Muscle of arm (tissue), 12 donors: ENCODE measurements around the gene TMEM266. TPM values are rescaled to one million over a fixed set of nuclear protein-coding genes. Genes with fewer than 3 reads are reported as not detected.

Source experiments
- DNase-seq: peaks from one replicate; pipeline ENCODE4 v3.0.0-alpha.2; 2013
- polyA plus RNA-seq, 12 donors: library from polyadenylated mRNA; unstranded; fragments of 120-200 nt; gene quantifications; one replicate each; pipeline ENCODE4 v1.2.1, GENCODE V29; 2013; ENCODE audit not compliant: insufficient read length in 12 of 12

The TMEM266 gene
- polyA plus RNA-seq, 12 donors = 0.27 to 1.5 (median 0.53) TPM; not detected in 2

DNA sequence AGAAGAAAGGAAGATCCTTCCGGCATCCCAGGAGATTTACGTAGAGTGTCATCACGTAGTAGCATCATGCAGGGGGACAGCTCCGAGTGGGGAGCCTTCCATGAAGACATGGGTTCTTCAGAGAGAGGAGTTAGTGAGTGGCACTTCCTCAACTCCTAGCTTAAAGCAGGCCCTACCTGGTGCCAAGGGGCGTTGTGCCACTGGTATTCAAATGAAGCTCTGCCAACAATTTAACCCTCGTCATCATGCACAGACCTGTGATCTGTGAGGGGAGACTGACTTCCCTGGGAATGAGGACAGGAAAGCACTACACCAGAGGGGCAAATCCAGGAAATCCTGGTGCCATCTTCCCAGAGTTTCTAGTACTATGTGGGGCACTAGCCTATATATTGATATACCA lies 59.0 kb downstream of the TMEM266 start:
- no peak for DNase-seq

DNA sequence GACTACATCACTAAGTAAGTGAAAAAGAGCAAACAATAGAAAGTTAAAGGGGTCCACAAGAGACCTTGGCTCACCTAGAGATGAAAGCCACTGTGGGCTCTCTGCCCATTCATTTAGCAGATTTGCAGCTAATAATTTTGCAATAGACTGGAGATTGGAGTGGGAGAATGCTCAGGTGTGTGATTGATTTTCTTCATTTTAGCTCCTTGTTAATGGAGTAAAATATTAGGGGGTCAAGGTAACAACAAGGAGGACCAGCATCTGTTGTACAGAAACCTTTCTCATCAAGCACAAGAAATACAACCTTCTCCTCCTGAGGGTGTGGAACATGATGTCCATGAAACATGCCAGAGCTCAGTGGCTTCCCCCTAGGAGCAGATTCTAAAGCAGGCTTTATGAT lies 63.2 kb downstream of the TMEM266 start:
- no peak for DNase-seq

DNA sequence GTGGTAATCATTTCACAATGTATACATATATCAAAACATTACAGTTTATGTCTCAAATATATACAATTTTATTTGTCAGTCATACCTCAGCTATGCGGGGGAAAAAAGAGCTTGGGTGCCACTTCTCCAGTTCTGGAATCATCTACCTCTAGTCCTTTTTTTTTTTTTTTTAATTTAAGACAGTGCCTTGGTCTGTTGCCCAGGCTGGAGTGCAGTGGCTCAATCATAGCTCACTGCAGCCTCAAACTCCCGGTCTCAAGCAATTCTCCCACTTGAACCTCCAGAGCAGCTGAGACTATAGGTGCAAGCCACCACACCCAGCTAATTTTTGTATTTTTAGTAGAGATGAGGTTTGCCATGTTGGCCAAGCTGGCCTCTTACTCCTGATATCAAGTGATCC lies 67.4 kb downstream of the TMEM266 start:
- no peak for DNase-seq

DNA sequence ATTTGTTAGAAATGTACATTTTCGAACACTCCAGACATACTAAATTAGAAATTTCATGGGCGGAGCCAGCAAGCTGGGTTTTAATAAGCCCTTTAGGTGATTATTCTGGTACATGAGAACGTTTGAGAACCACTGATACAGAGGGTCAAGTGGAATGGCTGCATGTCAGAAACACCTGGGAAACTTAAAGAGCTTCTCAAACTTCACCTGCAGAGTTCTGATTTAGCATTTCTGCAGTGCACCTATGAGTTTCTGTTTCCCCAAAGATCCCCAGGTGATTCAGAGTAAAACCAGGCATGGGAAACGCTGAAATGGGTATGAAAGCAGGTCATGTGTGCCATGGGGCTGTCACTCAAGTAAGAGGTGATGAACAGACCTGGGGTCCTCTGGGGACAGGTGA lies 68.1 kb downstream of the TMEM266 start:
- DNase-seq = no peak

DNA sequence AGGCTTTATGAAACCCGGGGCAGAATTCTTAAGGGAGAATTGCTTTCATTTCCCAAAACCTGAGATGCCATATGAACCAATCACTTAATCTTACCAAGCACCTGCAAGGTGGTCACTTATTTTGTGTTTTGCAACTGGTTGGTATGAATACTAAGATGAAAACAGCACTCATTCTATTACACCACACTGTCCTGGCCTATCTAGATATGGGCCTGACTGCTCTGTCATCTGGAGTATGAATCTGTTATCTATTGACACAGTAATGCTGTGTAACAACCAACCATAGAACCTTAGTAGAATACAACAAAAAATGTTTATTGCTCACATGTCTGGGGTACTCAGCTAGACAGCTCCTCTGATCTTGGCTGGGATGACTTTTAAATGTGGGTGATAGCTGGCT lies 74.8 kb downstream of the TMEM266 start:
- DNase-seq = no peak

DNA sequence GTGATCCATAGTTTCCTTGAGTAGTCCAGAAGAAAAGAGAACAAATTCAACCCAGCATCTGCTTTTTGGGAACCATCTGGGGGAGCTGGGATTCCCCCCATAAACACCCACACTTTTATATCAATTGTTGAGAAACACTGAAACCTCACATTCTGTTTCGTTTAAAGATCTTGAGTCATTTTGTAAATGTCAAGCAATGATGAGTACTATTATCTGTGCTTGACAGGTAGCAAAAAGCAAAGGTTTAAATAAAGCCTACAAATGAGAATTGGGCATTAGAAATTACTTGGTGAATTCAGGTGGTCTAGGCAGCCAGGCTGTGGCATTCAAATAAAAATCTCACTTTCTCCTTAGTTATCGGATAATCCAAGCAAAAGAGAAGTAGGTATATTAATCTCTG lies 75.7 kb downstream of the TMEM266 start:
- DNase-seq = no peak

DNA sequence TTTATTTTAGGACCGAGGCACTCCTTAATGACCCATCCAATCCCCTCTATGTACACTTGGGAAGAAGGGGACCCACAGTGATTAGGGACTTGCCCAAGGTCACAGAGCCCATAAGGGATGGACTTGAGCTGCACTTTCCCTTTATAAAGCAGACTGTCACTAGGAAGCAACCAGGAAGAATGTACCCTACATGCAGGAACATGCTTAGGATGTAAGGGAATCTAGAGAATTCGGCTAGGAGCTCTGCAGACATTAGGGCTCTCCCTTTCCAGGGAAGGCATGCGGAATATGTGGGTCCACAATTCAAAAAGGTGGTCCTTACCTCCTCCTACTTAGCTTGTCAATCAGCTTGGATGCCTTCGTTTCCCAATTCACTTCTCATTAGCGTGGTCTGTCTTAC lies 78.7 kb downstream of the TMEM266 start:
- no peak for DNase-seq

DNA sequence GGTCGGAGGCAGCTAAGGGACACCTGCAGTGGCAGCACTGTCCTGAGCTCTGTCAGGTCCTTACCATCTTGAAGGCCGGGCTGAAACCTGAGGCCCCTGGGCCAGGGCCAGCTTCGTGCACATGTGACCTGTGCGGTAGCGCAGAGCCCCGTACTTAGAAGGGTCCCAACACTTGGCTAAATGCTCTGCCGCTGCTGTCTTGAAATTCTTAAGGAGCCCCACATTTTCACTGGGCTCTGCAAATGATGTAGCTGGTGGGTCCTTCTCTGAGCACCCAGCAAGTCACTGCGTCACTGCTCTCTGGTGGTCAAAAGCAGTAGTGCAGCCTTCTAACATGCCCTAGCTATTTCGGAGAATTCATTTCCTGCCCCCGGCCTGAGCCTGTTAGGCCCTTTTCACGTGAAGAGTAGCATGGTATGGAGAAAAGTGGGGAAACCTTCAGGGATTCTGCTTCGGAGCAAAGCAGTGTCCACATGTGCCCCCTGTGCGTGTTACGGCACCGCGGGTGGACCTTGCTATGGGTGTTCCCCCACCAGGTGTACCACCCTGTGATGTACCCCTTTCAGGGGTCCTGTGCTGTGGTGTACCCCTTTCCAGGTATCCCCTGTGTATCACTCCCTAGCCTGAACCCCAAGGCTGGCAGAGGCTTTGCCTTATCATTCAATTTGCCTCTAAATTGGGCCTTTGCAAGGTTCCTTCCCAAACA lies 79.7 kb downstream of the TMEM266 start:
- peak; percentile 74 for DNase-seq

DNA sequence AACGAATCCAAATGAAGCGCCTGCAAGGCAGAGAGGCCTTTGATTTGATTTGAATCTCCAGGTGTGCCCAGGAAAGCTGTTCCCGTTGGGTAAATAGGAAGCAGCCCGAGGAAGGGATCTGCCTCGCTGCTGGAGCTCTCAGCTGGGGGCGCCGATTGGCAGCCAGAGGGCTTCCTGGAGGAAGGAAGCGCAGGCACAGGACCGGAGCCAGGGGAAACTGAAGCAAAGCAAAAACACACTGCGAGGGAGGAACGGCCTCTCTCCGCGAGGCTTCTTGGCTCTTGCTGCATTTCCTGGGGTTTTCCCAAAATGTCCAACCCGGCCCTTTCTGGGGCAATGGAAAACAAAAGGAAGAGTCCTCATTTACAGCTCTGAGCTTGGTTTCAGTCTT lies 80.3 kb downstream of the TMEM266 start:
- no peak for DNase-seq

DNA sequence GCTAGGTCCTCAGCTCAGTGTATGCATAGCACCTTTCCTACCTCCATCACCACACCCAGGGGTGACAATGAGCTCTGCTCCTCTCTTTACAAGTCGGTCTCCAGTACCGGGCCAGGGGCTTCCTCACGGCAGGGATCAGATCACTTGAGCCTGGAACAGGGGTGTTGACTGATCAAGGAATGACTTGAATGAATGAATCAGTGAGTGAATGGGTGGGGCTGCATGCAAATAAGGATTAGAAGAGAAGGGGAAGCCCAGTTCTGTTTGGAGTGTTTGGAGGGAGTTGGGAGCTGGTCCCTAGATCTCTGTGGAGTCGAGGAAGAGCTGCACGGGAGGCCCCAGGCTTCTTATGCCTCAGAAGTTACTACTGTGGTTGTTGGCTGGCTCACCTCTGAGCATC lies 87.0 kb downstream of the TMEM266 start:
- no peak for DNase-seq

DNA sequence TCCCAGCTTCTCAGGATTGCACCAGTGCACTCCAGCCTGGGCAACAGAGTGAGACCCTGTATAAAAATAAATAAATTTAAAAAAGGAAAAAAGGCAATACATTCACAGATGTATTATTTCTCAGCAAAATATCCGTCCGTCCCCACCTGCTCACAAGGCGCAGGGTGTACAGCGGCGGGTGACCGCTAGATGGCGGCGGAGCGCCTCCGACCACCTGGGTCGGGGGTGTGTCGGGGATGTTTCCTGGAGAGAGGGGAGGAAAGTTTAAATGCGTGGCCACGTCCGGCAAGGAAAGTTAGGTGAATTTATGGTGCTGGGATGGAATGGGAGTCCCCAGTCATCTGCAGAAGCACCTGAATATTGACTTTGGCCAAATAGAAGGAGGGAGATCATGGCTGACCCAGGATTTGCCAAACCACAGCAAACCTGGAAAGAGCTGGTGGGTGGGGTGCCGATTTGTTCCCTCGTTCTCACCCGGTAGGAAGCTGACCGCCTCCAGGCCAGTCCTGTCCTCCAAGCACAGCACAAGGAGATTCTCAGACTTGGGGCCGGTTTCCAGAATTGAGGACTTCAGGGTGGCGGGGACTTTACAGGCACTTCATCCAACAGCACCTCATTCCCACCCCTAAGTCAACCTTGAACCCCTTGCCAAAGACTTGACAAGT lies 88.3 kb downstream of the TMEM266 start:
- DNase-seq = peak; percentile 60

DNA sequence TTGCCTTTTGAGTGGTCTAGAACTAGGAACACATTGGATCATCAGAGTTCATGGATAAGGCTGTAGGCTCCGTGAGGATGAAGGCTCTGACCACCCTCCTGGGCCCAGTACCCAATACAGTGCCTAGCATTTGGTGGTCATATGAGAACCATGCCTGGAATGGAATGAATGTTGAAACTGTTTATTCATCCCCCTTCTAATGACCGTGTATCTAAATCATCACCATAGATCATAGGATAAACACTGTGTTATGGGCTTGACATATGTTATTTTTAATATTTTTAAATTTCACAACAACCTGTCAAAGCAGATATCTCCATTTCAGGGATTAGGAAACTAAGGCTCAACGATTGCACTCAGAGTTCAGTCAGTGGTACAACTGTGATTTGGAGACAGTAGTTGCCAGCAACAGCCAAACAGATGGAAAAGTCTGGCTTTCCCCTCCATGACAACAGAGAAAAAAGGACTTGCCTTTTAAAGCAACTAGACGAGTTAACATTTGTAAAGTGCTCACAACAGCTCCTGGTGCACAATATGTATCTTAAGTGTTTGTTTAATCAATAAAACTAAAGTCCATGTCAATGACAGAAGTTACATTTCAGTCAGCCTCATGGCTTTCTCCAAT lies 89.6 kb downstream of the TMEM266 start:
- DNase-seq = no peak

DNA sequence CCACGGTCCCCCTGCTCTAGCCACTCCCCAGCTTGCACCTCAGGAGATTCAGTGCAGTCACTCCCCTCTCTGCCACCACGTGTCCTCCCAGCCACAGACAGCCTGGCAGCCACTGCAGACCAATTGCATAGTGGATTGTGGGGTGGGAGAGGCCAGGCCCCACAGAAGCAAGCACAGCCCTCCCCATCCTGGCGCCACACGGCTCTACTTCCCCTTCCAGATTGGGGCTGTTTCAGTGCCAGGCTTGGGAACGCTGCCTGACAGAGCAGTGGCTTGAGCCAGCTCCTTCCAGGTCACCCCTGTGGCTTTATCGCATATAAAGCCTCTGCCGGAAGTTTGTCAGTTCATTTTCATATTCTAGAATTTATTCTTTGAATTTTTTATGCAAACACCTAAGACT lies 90.7 kb downstream of the TMEM266 start:
- no peak for DNase-seq

DNA sequence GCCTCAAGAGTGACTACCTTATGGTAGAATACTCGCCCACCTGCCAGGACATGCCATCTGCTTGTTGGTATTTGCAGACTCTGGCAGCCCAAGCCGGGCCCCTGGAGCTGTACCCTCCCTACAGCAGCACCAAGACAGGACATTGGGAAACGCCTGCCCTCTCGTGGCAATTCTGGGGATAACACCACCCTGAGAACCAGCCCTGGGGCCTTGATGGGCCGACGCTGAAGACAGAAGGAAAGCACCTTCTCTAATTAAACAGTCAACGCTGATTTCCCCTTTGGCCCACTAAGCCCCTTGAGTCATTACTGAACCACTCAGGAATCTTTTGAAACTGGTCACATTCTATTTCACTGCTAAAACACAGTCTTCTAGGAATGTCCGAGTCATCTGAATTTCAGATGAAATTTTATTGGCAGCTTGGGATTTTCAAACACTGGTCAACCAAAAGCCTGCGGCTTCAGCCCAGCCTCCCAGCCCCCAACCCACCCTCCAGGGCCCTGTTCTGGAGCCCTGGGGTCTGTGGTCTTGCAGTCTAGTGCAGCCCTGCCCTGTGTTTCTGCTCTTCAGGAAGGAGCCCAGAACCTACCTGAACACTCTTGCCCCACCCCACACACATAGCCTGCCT lies 91.3 kb downstream of the TMEM266 start:
- DNase-seq = peak; percentile 69

DNA sequence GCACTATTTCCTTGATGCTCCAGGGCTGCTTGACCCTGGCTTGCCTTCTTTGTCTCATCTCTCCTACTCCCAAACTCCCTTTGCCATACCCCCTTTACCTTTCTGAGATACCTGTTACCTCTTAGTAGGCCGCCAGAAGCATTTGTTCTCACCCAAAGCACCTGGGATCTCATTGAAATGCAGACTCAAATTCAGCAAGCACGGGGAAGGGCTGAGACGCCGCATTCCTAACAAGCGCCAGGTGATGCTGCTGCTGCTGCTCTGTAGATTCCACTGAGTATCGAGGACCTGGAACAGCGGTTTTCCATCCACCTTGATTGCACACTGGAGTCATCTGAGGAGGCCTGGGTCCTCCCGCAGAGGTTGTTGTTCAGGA lies 91.8 kb downstream of the TMEM266 start:
- DNase-seq = no peak

DNA sequence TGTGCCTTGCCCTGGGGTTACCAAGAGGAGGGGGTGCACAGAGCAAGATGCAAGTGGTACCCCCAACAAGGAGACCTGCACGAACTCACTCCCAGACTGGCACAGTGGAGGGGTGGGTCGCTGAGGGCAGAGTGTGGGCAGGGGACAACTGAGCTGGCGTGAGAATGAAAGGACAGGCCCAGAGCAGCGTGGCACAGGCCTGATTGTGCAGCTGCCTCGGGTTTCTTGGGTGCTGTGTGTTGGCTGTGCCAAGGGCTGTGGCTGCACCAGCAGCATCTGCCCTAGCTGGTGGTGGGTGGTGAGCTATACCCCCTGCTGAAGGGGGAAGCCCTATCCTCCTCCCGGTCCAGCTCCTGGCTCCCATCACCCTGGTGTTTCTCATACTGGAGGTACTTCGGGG lies 92.4 kb downstream of the TMEM266 start:
- DNase-seq = no peak

DNA sequence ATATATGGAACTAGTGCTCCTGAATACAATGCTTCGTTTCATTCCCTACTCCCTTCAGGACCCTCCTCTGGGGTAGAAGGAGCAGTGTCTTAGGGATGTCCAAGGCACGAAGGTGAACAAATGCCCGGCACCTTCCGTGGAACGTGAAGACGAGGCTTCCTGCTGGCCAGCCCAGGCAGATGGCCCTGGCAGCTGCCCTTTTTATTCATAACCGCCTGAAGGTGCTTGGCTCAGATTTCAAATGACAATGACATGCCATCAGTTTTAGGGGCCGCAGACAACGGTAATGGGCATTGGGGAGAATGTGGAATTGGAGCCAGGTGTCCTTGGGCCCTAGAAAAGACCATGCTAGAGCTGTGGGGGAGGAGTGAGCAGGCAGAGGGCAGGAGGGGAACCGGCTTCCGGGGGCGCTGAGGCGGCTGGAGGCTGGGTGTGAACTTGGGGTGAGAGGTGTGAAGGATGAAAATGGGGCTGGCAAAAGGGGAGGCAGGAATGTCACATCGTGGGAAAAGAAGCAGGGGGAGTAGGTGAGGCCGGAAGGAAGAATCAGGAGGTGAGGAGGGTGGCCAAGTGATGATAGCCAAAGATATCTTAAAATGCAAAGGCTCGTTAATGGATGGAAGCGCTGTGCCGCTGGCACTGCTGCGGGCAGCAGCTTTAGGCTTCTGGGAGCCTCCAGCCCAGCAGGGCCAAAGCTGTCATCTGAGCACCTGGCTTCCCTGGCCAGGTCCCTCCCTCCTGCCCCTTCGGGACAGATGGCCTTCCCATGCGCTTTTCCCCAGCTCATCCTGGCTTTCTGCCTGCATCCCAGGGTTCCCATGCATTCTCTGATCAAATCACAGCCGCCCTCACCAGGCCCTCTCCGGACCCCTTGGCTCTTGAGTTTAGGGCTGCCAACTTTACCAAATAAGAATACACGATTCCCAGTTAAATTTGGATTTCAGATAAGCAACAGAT lies 93.7 kb downstream of the TMEM266 start:
- DNase-seq = no peak

DNA sequence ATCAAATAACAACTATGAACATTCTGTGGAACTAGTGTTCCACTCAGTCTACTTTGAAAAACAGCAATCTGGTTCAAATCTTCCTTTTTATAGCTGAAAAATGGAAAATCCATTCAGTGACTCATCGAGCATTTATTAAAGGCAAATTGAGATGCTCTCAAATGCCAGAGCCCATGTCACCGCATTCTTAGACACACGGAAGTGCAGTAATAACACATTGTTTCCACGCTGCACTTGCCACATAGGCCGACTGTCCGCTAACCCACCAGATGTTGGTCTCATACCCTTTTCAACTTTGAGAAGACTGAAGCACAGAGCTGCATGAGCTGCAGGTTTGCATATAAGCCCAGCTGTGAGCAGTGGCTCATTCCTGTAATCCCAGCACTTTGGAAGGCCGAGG lies 95.9 kb downstream of the TMEM266 start:
- peak; percentile 59 for DNase-seq

DNA sequence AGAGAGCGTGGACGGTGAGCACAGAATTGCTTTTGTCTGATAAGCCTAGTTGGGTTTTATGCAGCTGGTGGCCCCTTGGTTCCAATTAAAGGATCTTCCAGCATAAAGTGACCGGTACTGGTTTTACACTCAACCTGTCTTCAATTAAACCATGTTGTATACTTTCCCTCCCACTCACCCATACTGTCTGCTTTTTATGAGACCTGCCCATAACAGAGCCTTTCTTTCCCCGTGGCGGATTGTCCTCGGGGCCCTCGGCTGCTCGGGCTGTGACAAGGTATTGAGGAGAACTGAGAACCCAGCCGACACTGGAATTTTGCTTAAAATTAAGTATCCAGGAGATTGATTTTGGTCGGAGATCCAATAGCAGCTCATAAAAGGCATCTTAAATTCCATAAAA lies 98.4 kb downstream of the TMEM266 start:
- no peak for DNase-seq

DNA sequence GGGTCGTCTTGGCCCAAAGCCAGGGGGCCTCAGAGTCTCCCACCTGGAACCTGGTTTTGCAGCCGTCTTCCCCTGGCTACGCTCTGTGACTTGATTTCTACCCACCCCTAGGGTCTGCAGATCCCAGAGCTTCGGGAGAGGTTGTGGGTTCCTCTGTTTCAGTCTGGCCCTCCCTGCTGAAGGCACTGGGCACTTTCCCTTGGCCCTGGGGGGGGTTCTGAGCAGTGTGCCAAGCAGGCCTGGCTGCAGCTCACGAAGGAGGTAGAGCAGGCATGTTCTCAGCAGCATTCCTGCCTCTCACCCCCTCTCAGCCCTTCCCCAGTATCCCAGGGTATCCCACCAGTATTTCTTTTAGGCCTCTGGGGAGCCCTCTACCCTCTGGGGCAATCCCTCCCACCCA lies 99.0 kb downstream of the TMEM266 start:
- no peak for DNase-seq

DNA sequence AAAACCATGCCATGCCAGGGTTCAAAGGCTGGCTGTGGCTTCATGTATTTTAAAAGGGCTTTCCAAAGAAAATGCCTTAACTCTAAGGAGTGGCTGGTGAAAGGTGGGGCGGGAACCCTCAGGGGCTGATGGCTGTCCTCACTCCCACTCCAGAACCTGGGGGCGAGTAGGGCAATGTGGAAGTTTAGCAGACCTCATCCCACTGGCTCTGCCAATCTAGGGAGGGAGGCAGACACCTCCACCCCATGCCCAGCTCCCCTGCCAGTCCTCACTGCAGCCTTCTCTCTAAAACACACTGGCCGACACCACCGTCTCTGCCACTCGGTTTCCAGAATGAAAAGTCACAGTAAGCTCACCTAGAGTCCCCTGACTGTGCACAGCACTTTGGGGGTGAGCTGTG lies 99.5 kb downstream of the TMEM266 start:
- DNase-seq = no peak
